Panc1 (cell line): ENCODE measurements around the gene SPSB1. TPM values are rescaled to one million over a fixed set of nuclear protein-coding genes. Genes with fewer than 3 reads are reported as not detected.
A peak's percentile ranks its signal among the peaks of the same experiment; 100 is the strongest.

Experiments
- ATAC-seq: fragments of 200-7000 bp; cut with Tn5 transposase; 2 replicates; pipeline ENCODE4 v1.9.1; 2020; ENCODE audit warnings: mild to moderate bottlenecking, moderate library complexity
- BruUV-seq: library from RNA; stranded (reverse); fragments of 400-500 nt; replicated peaks from 2 replicates; lab custom pipeline; 2021; lab: Mats Ljungman, UMichigan
- CTCF ChIA-PET: fragments of 300-600 bp; sonication (Branson Sonifier 250); formaldehyde crosslinking; loops from one replicate; lab custom pipeline; 2022; ENCODE audit warnings: antibody characterized with exemption; lab: Charles Lee
- POLR2A ChIA-PET: fragments of 300-600 bp; sonication (Branson Sonifier 250); formaldehyde crosslinking; loops from one replicate; lab custom pipeline; 2022; ENCODE audit warnings: antibody characterized with exemption; lab: Charles Lee
- DNase-seq: peaks from one replicate; pipeline ENCODE4 v3.0.0-alpha.2; 2010; ENCODE audit warnings: low read depth, low spot score
- H3K27ac ChIP-seq: 2 replicates; pipeline ENCODE4 v1.5.1; 2011; ENCODE audit warnings: mild to moderate bottlenecking, low read length, inconsistent platforms
- H3K27me3 ChIP-seq: fragments of 200-500 bp; sonication (Bioruptor generic); 2 replicates; pipeline ENCODE4 v1.6.0; 2014; ENCODE audit warnings: low read length, inconsistent platforms; ENCODE audit not compliant: control insufficient read depth, insufficient read depth
- H3K36me3 ChIP-seq: fragments of 200-500 bp; sonication (Bioruptor generic); 2 replicates; pipeline ENCODE4 v1.5.1; 2014; ENCODE audit warnings: inconsistent platforms, mild to moderate bottlenecking, low read length, moderate library complexity; ENCODE audit not compliant: control insufficient read depth, insufficient read depth
- H3K4me1 ChIP-seq: 2 replicates; pipeline ENCODE4 v1.5.1; 2011; ENCODE audit warnings: inconsistent platforms, mild to moderate bottlenecking, low read length, moderate library complexity; ENCODE audit not compliant: control insufficient read depth, insufficient read depth
- H3K4me3 ChIP-seq, 2 experiments: 2 replicates each; pipeline ENCODE4 v1.5.1; 2011 to 2012; ENCODE audit warnings: low read depth in 2 of 2, low read length in 2 of 2, mild to moderate bottlenecking in 2 of 2, inconsistent platforms in 1 of 2, moderate library complexity in 1 of 2
- H3K9me3 ChIP-seq: fragments of 200-500 bp; sonication (Bioruptor generic); 2 replicates; pipeline ENCODE4 v1.5.1; 2014; ENCODE audit warnings: low read depth, mild to moderate bottlenecking, inconsistent platforms, low read length, moderate library complexity; ENCODE audit not compliant: control insufficient read depth, insufficient read depth
- CTCF ChIP-seq: fragments of 450-650 bp; IDR thresholded peaks from 2 replicates; pipeline ENCODE4 v1.5.1; 2017; ENCODE audit warnings: mild to moderate bottlenecking
- POLR2AphosphoS5 ChIP-seq: IDR thresholded peaks from 2 replicates; pipeline ENCODE4 v1.6.1; 2012; ENCODE audit warnings: mild to moderate bottlenecking, low read depth, low read length, moderate library complexity
- REST ChIP-seq, 2 experiments: IDR thresholded peaks; 2 replicates each; pipeline ENCODE4 v1.6.1; 2011 to 2012; ENCODE audit warnings: low read depth in 2 of 2, control low read depth in 1 of 2, low read length in 1 of 2, mild to moderate bottlenecking in 1 of 2, moderate library complexity in 1 of 2; ENCODE audit not compliant: insufficient read depth in 1 of 2
- SIN3A ChIP-seq: IDR thresholded peaks from 2 replicates; pipeline ENCODE4 v1.6.1; 2012; ENCODE audit warnings: low read depth, mild to moderate bottlenecking, low read length, moderate library complexity, borderline replicate concordance; ENCODE audit not compliant: insufficient read depth
- TCF7L2 ChIP-seq: IDR thresholded peaks from 2 replicates; pipeline ENCODE4 v1.6.1; 2011; ENCODE audit warnings: mild to moderate bottlenecking, low read depth, low read length, inconsistent platforms
- in situ Hi-C: cut with HindIII; loops from 2 replicates; pipeline ENCODE4 v1.10.0; 2016; ENCODE audit warnings: low sequenced_read_pairs, low pct_unique_long_range_greater_than_20kb
- intact Hi-C: fragments of 100-400 bp; cut with micrococcal nuclease; formaldehyde crosslinking; loops from one replicate; pipeline ENCODE4 v1.10.0; 2022; ENCODE audit not compliant: unreplicated experiment
- total RNA-seq: library from RNA; stranded (reverse); gene quantifications from one replicate; pipeline ENCODE4 v1.2.1, GENCODE V29; 2021; ENCODE audit not compliant: unreplicated experiment

SPSB1 gene
- total RNA-seq, 1 experiment from 2014 or later, result 73.7 TPM

- no peaks in the 10 kb centered on the region for H3K36me3 ChIP-seq
- no TSS peak for BruUV-seq
- H3K27me3 ChIP-seq, result no peaks in the 10 kb centered on the region
- DNase-seq (no peak), ATAC-seq (no peak; the same call in 1 of the 2 replicates)
- no peak overlapping the region for H3K4me3 ChIP-seq
- H3K27ac ChIP-seq, result no peak overlapping the region; the same call in 1 of the 2 replicates
- intact Hi-C loops, result no loop called here
- ChIA-PET POLR2A (no interaction called here), CTCF (no interaction called here)
- no peak for TF ChIP-seq POLR2AphosphoS5
- TF ChIP-seq CTCF, result no peak
- no peak for TF ChIP-seq SIN3A
- no peaks in the 10 kb centered on the region for H3K9me3 ChIP-seq
- peaks cover 33% of the 10 kb centered on the region for H3K4me1 ChIP-seq
- in situ Hi-C loops, result no loop called here
Measured at GRCh38 chr1:9351654-9352271, 59.1 kb downstream of the SPSB1 start.

- Histone ChIP-seq H3K4me3 (no peak overlapping the region), H3K36me3 (no peaks in the 10 kb centered on the region), H3K9me3 (no peaks in the 10 kb centered on the region), H3K27ac (peak overlapping the region; percentile 17; the same call in 1 of the 2 replicates), H3K4me1 (peaks cover 33% of the 10 kb centered on the region), H3K27me3 (no peaks in the 10 kb centered on the region)
- DNase-seq (no peak), ATAC-seq (no peak)
- POLR2A ChIA-PET, result interaction anchor here (0.5 kb wide), 1 partner anchor 35 kb away, joined by 11 read pairs; no protein-coding TSS in a partner anchor
- intact Hi-C loops (no loop called here), in situ Hi-C loops (no loop called here)
- TF ChIP-seq SIN3A, result no peak
- no peak for TF ChIP-seq TCF7L2
- TF ChIP-seq POLR2AphosphoS5, result no peak
- no peak for TF ChIP-seq CTCF
- no peak for TF ChIP-seq REST (IDR thresholded peaks at IDR 0.05; ENCODE audit: insufficient read depth in 1 of 2, low read depth in 2 of 2, low read length in 1 of 2)
- BruUV-seq, result no TSS peak
- CTCF ChIA-PET, result no interaction called here
Measured at GRCh38 chr1:9352377-9353134, 59.9 kb downstream of the SPSB1 start.
